Ovary (tissue), 9 donors: ENCODE data around the gene SIGLEC6. TPM values are rescaled to one million over a fixed set of nuclear protein-coding genes. Genes with fewer than 3 reads are reported as not detected.

ENCODE experiments used
- DNase-seq, 5 donors: peaks; one replicate each; pipeline ENCODE4 v3.0.0-alpha.2; 2019 to 2020
- H3K27ac ChIP-seq, 2 donors: fragments of 200-600 bp; one replicate each; pipeline versions ENCODE4 v1.5.1 to v1.8.0; 2019 to 2022
- H3K27me3 ChIP-seq: fragments of 200-600 bp; one replicate; pipeline ENCODE4 v1.8.0; 2022
- H3K36me3 ChIP-seq: fragments of 200-600 bp; sonication (generic); one replicate; pipeline ENCODE4 v1.5.1; 2019
- H3K4me1 ChIP-seq: one replicate; pipeline ENCODE4 v1.8.1; 2013; ENCODE audit warnings: mild to moderate bottlenecking, moderate library complexity; ENCODE audit not compliant: insufficient read depth
- H3K4me3 ChIP-seq: fragments of 200-600 bp; sonication (generic); one replicate; pipeline ENCODE4 v1.5.1; 2017
- H3K9me3 ChIP-seq, 2 donors: fragments of 200-600 bp in 1 of 2; sonication (generic) in 1 of 2; one replicate each; pipeline versions ENCODE4 v1.5.1 to v1.8.1; 2013 to 2019; ENCODE audit warnings: mild to moderate bottlenecking in 1 of 2, moderate library complexity in 1 of 2
- EP300 ChIP-seq: sonication (generic); formaldehyde crosslinking; IDR thresholded peaks from one replicate; pipeline ENCODE4 v1.6.1; 2017; ENCODE audit warnings: antibody characterized with exemption
- POLR2A ChIP-seq: fragments of 450-650 bp; IDR thresholded peaks from one replicate; pipeline ENCODE4 v1.6.1; 2017; ENCODE audit warnings: antibody characterized with exemption, mild to moderate bottlenecking, moderate library complexity
- WGBS, 3 donors: extraction: QIAGEN DNeasy Blood & Tissue Kit in 1 of 3; methylation state at CpG; one replicate each; pipeline versions ENCODE4 v1.1.5 to v1.1.7; 2013 to 2017; 5-methylcytosine and 5-hydroxymethylcytosine counted together
- intact Hi-C, 4 donors: fragments of 100-400 bp; cut with DNase I; formaldehyde crosslinking; loops; one replicate each; pipeline versions ENCODE4 v1.11.0 to v1.15.1; 2022 to 2023
- polyA plus RNA-seq, 2 donors: library from polyadenylated mRNA; stranded (reverse); fragments of 200-250 nt in 1 of 2; fragments of 350-450 nt in 1 of 2; fragmentation: Illumina TruSeq in 1 of 2; extraction: RNeasy Lipid Tissue Mini Kit (QIAGEN cat#74804) in 1 of 2; gene quantifications; one replicate each; pipeline ENCODE4 v1.2.3, GENCODE V29; 2013 to 2014
- total RNA-seq, 7 donors: library from RNA; depleted of rRNA in 2 of 7; stranded (reverse); fragments of >200 nt in 2 of 7; fragmentation: NEBNext Ultra II Directional in 3 of 7; extraction: Animal tissue kit (Norgen Biotek cat#: 25700) in 3 of 7; gene quantifications; one replicate each; pipeline versions ENCODE4 v1.1.0 to v1.2.4, GENCODE V29; 2016 to 2023
- TF ChIP-seq, protein P1 (sequence below), 3 donors: fragments of 450-650 bp in 2 of 3; fragments of 200-600 bp in 1 of 3; IDR thresholded peaks; one replicate each; pipeline versions ENCODE4 v1.5.1 to v1.8.0; 2016 to 2022; ENCODE audit warnings: antibody characterized with exemption in 3 of 3, mild to moderate bottlenecking in 1 of 3
- donor health status: DM: no; HTN: no; CAD: no; lungs with moderate emphysema.
- donor health status: DM: no; HTN: no; CAD: no.
- donor health status: Bipolar disorder and iron deficiency.
- donor health status: DM: yes; HTN: yes; CAD: no.
- donor health status: DM: no; HTN: no; CAD: no.
- donor health status: DM: yes; HTN: yes; CAD: no.

The SIGLEC6 gene
- total and polyA plus RNA-seq, 9 donors: 0.19 to 0.67 (median 0.42) TPM; not detected in 5

GRCh38 chr19:51485960-51486660 lies 45.4 kb downstream of the SIGLEC6 start:
- no peaks in the 10 kb centered on the region for H3K27me3 ChIP-seq
- intact Hi-C loops: no loop called here

GRCh38 chr19:51480590-51480989 lies 50.9 kb downstream of the SIGLEC6 start:
- H3K36me3 ChIP-seq: no peaks in the 10 kb centered on the region
- no peak overlapping the region for H3K27ac ChIP-seq
- no peaks in the 10 kb centered on the region for H3K4me1 ChIP-seq
- WGBS, 3 donors: 26 to 32% (median 30%) methylated on average over 8 of the region's 8 CpGs
- DNase-seq: no peak
- TF ChIP-seq, protein P1, sequence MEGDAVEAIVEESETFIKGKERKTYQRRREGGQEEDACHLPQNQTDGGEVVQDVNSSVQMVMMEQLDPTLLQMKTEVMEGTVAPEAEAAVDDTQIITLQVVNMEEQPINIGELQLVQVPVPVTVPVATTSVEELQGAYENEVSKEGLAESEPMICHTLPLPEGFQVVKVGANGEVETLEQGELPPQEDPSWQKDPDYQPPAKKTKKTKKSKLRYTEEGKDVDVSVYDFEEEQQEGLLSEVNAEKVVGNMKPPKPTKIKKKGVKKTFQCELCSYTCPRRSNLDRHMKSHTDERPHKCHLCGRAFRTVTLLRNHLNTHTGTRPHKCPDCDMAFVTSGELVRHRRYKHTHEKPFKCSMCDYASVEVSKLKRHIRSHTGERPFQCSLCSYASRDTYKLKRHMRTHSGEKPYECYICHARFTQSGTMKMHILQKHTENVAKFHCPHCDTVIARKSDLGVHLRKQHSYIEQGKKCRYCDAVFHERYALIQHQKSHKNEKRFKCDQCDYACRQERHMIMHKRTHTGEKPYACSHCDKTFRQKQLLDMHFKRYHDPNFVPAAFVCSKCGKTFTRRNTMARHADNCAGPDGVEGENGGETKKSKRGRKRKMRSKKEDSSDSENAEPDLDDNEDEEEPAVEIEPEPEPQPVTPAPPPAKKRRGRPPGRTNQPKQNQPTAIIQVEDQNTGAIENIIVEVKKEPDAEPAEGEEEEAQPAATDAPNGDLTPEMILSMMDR (IDR thresholded peaks at IDR 0.05): no peak
- TF ChIP-seq EP300: no peak
- no peak for TF ChIP-seq POLR2A
- H3K9me3 ChIP-seq: no peaks in the 10 kb centered on the region
- intact Hi-C loops: no loop called here
- H3K27me3 ChIP-seq: no peaks in the 10 kb centered on the region
- no peak overlapping the region for H3K4me3 ChIP-seq

More at GRCh38 chr19:51485960-51486660, 45.4 kb downstream of the SIGLEC6 start:
- no peaks in the 10 kb centered on the region for H3K36me3 ChIP-seq
- WGBS, 3 donors: 79 to 87% (median 81%) methylated on average over 5 of the region's 5 CpGs
- no peaks in the 10 kb centered on the region for H3K9me3 ChIP-seq
- H3K4me1 ChIP-seq: no peaks in the 10 kb centered on the region
- DNase-seq: no peak
- H3K4me3 ChIP-seq: no peak overlapping the region
- no peak for TF ChIP-seq POLR2A
- TF ChIP-seq EP300: no peak
- TF ChIP-seq, protein P1 (IDR thresholded peaks at IDR 0.05): no peak
- H3K27ac ChIP-seq: no peak overlapping the region

- TF ChIP-seq, protein P1 (IDR thresholded peaks at IDR 0.05): no peak
- TF ChIP-seq POLR2A: no peak
- TF ChIP-seq EP300: no peak
- Histone ChIP-seq H3K4me1 (no peaks in the 10 kb centered on the region), H3K27ac (no peak overlapping the region), H3K4me3 (no peak overlapping the region), H3K36me3 (no peaks in the 10 kb centered on the region), H3K27me3 (no peaks in the 10 kb centered on the region), H3K9me3 (no peaks in the 10 kb centered on the region)
- no peak for DNase-seq
- 78 to 83% (median 81%) methylated on average over 12 of the region's 12 CpGs for WGBS, 3 donors
- intact Hi-C loops: loop anchor here in 2 of 4 donors (10.0 kb wide), 2 partner anchors 175 to 305 kb away; no protein-coding TSS in a partner anchor
Observed at GRCh38 chr19:51479531-51480331, 51.7 kb downstream of the SIGLEC6 start.

- WGBS, 3 donors: 52 to 57% (median 55%) methylated on average over 17 of the region's 17 CpGs
- intact Hi-C loops: loop anchor here in 2 of 4 donors (10.0 kb wide), 2 partner anchors 176 to 306 kb away; no protein-coding TSS in a partner anchor
- no peaks in the 10 kb centered on the region for H3K4me1 ChIP-seq
Observed at GRCh38 chr19:51478381-51479234, 52.9 kb downstream of the SIGLEC6 start, which contains the start of gene CEACAM18. Gene CEACAM18 (plus strand): TSS chr19:51478539.

More at GRCh38 chr19:51478381-51479234, 52.9 kb downstream of the SIGLEC6 start, which contains the start of gene CEACAM18:
- DNase-seq: no peak
- TF ChIP-seq, protein P1 (IDR thresholded peaks at IDR 0.05): no peak
- TF ChIP-seq EP300 (no peak), POLR2A (no peak)
- H3K27me3 ChIP-seq: no peaks in the 10 kb centered on the region
- no peak within 1 kb of the TSS for H3K27ac ChIP-seq
- no peaks in the 10 kb centered on the region for H3K36me3 ChIP-seq
- H3K9me3 ChIP-seq: no peaks in the 10 kb centered on the region
- H3K4me3 ChIP-seq: no peak within 1 kb of the TSS
